CD4-positive, alpha-beta T cell (primary cell): Measurements from ENCODE around the gene CDH13. TPM values are rescaled to one million over a fixed set of nuclear protein-coding genes. Genes with fewer than 3 reads are reported as not detected.

Source experiments
- ATAC-seq: fragments of 200-7000 bp; cut with Tn5 transposase; one replicate; pipeline ENCODE4 v1.10.0; 2022; ENCODE audit warnings: mild to moderate bottlenecking; ENCODE audit not compliant: poor library complexity
- CTCF ChIA-PET: fragments of 350-600 bp; sonication (Branson Sonifier 250); formaldehyde crosslinking; loops from one replicate; lab custom pipeline; 2021; ENCODE audit warnings: antibody characterized with exemption, inconsistent platforms; lab: Charles Lee
- POLR2A ChIA-PET: fragments of 350-600 bp; sonication (Branson Sonifier 250); formaldehyde crosslinking; loops from one replicate; lab custom pipeline; 2021; ENCODE audit warnings: antibody characterized with exemption, inconsistent platforms; lab: Charles Lee
- DNase-seq, 14 experiments: peaks; one replicate each; pipeline ENCODE4 v3.0.0-alpha.2; 2013 to 2020; ENCODE audit warnings: mixed read lengths in 2 of 14
- H3K27ac ChIP-seq, 2 donors: one replicate each; pipeline versions ENCODE4 v1.5.1 to v1.7.0; 2013; ENCODE audit warnings: low read length in 2 of 2, low read depth in 1 of 2, mild to moderate bottlenecking in 1 of 2
- H3K27me3 ChIP-seq, 2 experiments: 1 replicate in 1 of 2; 2 replicates in 1 of 2; pipeline versions ENCODE4 v1.6.1 to v1.7.0; 2013; ENCODE audit warnings: low read length in 2 of 2, control low read depth in 1 of 2, mild to moderate bottlenecking in 1 of 2, moderate library complexity in 1 of 2; ENCODE audit not compliant: insufficient read depth in 2 of 2, control insufficient read depth in 1 of 2
- H3K36me3 ChIP-seq: one replicate; pipeline ENCODE4 v1.6.1; 2013; ENCODE audit warnings: low read length, control low read depth; ENCODE audit not compliant: insufficient read depth
- H3K4me1 ChIP-seq: one replicate; pipeline ENCODE4 v1.6.1; 2013; ENCODE audit warnings: low read length, control low read depth; ENCODE audit not compliant: insufficient read depth
- H3K4me3 ChIP-seq: one replicate; pipeline ENCODE4 v1.5.1; 2013; ENCODE audit warnings: mild to moderate bottlenecking, low read length, moderate library complexity
- H3K9me3 ChIP-seq, 2 experiments: 1 replicate in 1 of 2; 2 replicates in 1 of 2; pipeline versions ENCODE4 v1.6.1 to v1.7.0; 2013; ENCODE audit warnings: low read length in 2 of 2, mild to moderate bottlenecking in 2 of 2, control low read depth in 1 of 2, moderate library complexity in 1 of 2; ENCODE audit not compliant: control insufficient read depth in 1 of 2, insufficient read depth in 1 of 2
- H3K27ac Mint-ChIP-seq: one replicate; pipeline ENCODE4 v1.8.0; 2020; ENCODE audit warnings: mixed read lengths
- H3K27me3 Mint-ChIP-seq: one replicate; pipeline ENCODE4 v1.8.0; 2021; ENCODE audit warnings: mixed read lengths
- H3K36me3 Mint-ChIP-seq: one replicate; pipeline ENCODE4 v1.8.0; 2021; ENCODE audit warnings: low read depth, mixed read lengths
- H3K4me1 Mint-ChIP-seq: one replicate; pipeline ENCODE4 v1.8.0; 2021; ENCODE audit warnings: low read depth, mixed read lengths
- H3K4me3 Mint-ChIP-seq: one replicate; pipeline ENCODE4 v1.8.0; 2020; ENCODE audit warnings: mild to moderate bottlenecking, mixed read lengths
- H3K9me3 Mint-ChIP-seq: one replicate; pipeline ENCODE4 v1.8.0; 2020; ENCODE audit warnings: mixed read lengths
- CTCF ChIP-seq: fragments of 200-600 bp; IDR thresholded peaks from one replicate; pipeline ENCODE4 v1.8.0; 2022; ENCODE audit warnings: antibody characterized with exemption, mild to moderate bottlenecking
- intact Hi-C, 2 experiments: fragments of 100-400 bp; cut with DNase I in 1 of 2; cut with micrococcal nuclease in 1 of 2; formaldehyde crosslinking; loops; one replicate each; pipeline versions ENCODE4 v1.15.1 to v1.9.0; 2023 to 2025; cut with DNase I, micrococcal nuclease
- total RNA-seq, 174 experiments: library from RNA in 2 of 174; stranded (reverse) in 2 of 174; gene quantifications; one replicate each; pipeline ENCODE4 v1.2.3 and lab custom pipeline; 2021 to 2026

CDH13 gene
- total RNA-seq, 2 experiments from 2014 or later, result not detected

DNA sequence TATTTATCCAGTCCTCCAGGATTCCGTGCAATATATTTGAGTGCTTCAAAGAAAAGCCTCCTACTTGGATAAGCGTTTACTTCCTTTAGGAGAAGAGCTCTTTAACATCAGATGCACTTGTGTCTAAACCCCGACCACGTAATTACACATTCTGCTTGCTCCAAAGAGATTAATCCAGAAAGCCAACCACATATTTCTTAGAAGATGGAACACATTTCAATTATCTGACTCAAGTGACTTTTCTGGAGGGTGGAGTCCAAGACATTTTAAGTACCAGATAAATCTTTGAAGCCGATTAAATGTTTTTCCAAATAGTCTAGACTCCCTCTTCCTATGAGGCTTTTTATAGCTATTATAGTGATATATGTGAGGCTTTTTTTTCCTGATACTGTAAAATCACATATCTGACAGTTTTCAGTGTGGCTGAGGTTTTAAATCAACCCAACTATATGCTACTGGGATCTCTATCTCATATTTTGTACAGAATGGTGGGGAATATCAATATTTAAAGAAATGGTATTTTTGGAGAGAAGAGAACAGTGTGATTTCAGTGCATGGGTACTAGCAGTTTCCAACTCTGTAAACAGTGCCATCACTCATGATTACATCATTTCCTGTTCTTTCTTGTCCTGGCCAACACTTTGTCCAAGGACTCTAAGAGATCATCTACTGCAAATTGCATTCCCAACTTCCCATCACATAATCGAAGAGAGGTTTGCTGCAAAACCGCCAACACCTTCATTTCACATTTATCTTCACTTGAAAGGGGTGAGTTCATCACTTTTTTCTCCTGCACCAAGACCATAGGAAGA is 988.6 kb downstream of the CDH13 start:
- Mint-ChIP-seq H3K36me3 (no peaks in the 10 kb centered on the region), H3K27ac (no peak overlapping the region), H3K4me1 (no peaks in the 10 kb centered on the region), H3K9me3 (no peaks in the 10 kb centered on the region), H3K4me3 (no peak overlapping the region), H3K27me3 (peaks cover 3% of the 10 kb centered on the region)
- DNase-seq (no peak), ATAC-seq (no peak)
- peaks cover 0 to 6% of the 10 kb centered on the region in 2 experiments for H3K9me3 ChIP-seq
- ChIA-PET POLR2A (no interaction called here), CTCF (no interaction called here)
- H3K4me1 ChIP-seq, result no peaks in the 10 kb centered on the region
- H3K4me3 ChIP-seq, result no peak overlapping the region
- intact Hi-C loops, result no loop called here
- H3K27me3 ChIP-seq, result peaks cover 0 to 3% of the 10 kb centered on the region in 2 experiments
- TF ChIP-seq CTCF, result no peak
- no peaks in the 10 kb centered on the region for H3K36me3 ChIP-seq
- H3K27ac ChIP-seq, result no peak overlapping the region

- Histone ChIP-seq H3K36me3 (no peaks in the 10 kb centered on the region), H3K9me3 (peaks cover 0 to 6% of the 10 kb centered on the region in 2 experiments), H3K27ac (no peak overlapping the region), H3K4me3 (no peak overlapping the region), H3K4me1 (no peaks in the 10 kb centered on the region), H3K27me3 (peaks cover 0 to 3% of the 10 kb centered on the region in 2 experiments)
- POLR2A ChIA-PET, result no interaction called here
- intact Hi-C loops, result no loop called here
- Mint-ChIP-seq H3K36me3 (no peaks in the 10 kb centered on the region), H3K4me1 (no peaks in the 10 kb centered on the region), H3K27ac (no peak overlapping the region), H3K9me3 (no peaks in the 10 kb centered on the region), H3K27me3 (peaks cover 3% of the 10 kb centered on the region), H3K4me3 (no peak overlapping the region)
- CTCF ChIA-PET, result no interaction called here
- ATAC-seq (no peak), DNase-seq (no peak)
- TF ChIP-seq CTCF, result no peak
These were observed 989.2 kb downstream of the CDH13 start for GRCh38 chr16:83615953-83616350.

DNA sequence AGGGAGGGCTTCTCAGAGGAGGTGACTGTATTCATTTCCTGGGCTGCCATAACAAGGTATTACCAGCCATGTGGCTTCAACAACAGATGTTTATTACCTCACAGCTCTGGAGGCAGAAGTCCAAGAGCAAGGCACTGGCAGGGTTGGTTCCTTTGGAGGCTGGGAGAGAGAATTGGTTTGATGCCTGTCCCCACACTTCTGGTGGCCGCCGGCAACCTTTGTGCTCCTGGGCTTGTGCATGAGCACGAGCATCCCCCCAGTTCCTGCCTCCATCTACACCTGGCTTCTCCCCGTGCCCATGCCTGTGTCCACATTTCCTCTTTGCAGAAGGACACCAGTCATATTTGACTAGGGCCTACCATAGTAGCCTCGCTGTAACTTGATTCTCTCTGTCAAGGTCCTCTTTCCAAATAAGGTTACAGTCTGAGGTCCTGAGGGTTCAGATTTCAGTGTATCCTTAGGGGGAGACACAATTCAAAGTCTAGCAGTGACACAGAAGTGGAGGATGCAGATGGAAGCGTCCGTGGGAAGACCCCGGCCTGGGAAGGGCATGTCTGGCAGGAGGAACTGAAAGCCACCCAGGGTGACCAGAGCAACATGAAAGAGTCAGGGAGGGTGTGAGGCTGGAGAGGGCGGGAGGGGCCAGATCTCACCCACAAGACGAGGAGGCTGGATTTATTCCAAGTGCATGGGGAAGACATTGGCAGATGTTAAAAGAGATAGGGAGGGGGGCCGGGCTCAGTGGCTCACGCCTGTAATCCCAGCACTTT is 992.8 kb downstream of the CDH13 start:
- no peaks in the 10 kb centered on the region for H3K9me3 Mint-ChIP-seq
- H3K27ac Mint-ChIP-seq, result no peak overlapping the region
- H3K36me3 Mint-ChIP-seq, result no peaks in the 10 kb centered on the region
- Histone ChIP-seq H3K27ac (no peak overlapping the region), H3K4me3 (no peak overlapping the region), H3K27me3 (no peaks in the 10 kb centered on the region), H3K4me1 (no peaks in the 10 kb centered on the region), H3K9me3 (peaks cover 0 to 10% of the 10 kb centered on the region in 2 experiments), H3K36me3 (no peaks in the 10 kb centered on the region)
- no peak for DNase-seq
- POLR2A ChIA-PET, result no interaction called here
- H3K4me1 Mint-ChIP-seq, result no peaks in the 10 kb centered on the region
- ATAC-seq, result no peak
- CTCF ChIA-PET, result no interaction called here
- no peak overlapping the region for H3K4me3 Mint-ChIP-seq
- intact Hi-C loops, result no loop called here
- peaks cover 3% of the 10 kb centered on the region for H3K27me3 Mint-ChIP-seq
- no peak for TF ChIP-seq CTCF
